Panc1 (cell line): ENCODE measurements around the gene JAKMIP3.

Experiments
- CTCF ChIP-seq: fragments of 450-650 bp; IDR thresholded peaks from 2 replicates; pipeline ENCODE4 v1.5.1; 2017; ENCODE audit warnings: mild to moderate bottlenecking
- REST ChIP-seq, 2 experiments: IDR thresholded peaks; 2 replicates each; pipeline ENCODE4 v1.6.1; 2011 to 2012; ENCODE audit warnings: low read depth in 2 of 2, control low read depth in 1 of 2, low read length in 1 of 2, mild to moderate bottlenecking in 1 of 2, moderate library complexity in 1 of 2; ENCODE audit not compliant: insufficient read depth in 1 of 2
- TCF7L2 ChIP-seq: IDR thresholded peaks from 2 replicates; pipeline ENCODE4 v1.6.1; 2011; ENCODE audit warnings: mild to moderate bottlenecking, low read depth, low read length, inconsistent platforms

- TF ChIP-seq CTCF (no peak), REST (IDR thresholded peaks at IDR 0.05; ENCODE audit: insufficient read depth in 1 of 2, low read depth in 2 of 2, low read length in 1 of 2) (no peak), TCF7L2 (no peak)
Measured at GRCh38 chr10:132099389-132100090, 33.8 kb downstream of the JAKMIP3 start.
